Mammary epithelial cell (primary cell): ENCODE data around the gene NADK.

Source experiments
- EZH2 ChIP-seq: IDR thresholded peaks from 2 replicates; pipeline ENCODE4 v1.6.1; 2012; ENCODE audit warnings: low read length, inconsistent platforms, borderline replicate concordance
- TF ChIP-seq, protein P1 (sequence below), 2 donors: IDR thresholded peaks in 1 of 2; conservative IDR thresholded peaks in 1 of 2; 2 replicates each; pipeline ENCODE4 v1.5.1; 2011 to 2012; ENCODE audit warnings: inconsistent platforms in 2 of 2, low read length in 2 of 2, mild to moderate bottlenecking in 2 of 2, control low read depth in 1 of 2, low read depth in 1 of 2; ENCODE audit not compliant: insufficient read depth in 1 of 2; ENCODE audit errors: extremely low read depth in 1 of 2

DNA sequence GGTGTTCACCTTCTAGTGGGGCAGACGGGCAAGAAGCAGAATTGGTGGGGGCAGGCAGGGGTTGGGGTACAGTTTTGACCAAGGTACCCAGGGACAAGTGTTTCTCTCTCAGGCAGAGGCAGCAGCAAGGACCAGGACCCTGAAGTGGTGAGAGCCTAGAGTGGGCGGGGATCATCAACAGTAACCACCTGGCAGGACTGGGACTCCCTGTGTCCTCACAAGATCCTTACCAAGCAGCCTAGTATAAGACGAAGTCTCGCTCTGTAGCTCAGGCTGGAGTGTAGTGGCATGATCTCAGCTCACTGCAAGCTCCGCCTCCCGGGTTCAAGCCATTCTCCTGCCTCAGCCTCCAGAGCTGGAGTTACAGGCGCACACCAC lies 3.2 kb upstream of the NADK start:
- TF ChIP-seq, protein P1, sequence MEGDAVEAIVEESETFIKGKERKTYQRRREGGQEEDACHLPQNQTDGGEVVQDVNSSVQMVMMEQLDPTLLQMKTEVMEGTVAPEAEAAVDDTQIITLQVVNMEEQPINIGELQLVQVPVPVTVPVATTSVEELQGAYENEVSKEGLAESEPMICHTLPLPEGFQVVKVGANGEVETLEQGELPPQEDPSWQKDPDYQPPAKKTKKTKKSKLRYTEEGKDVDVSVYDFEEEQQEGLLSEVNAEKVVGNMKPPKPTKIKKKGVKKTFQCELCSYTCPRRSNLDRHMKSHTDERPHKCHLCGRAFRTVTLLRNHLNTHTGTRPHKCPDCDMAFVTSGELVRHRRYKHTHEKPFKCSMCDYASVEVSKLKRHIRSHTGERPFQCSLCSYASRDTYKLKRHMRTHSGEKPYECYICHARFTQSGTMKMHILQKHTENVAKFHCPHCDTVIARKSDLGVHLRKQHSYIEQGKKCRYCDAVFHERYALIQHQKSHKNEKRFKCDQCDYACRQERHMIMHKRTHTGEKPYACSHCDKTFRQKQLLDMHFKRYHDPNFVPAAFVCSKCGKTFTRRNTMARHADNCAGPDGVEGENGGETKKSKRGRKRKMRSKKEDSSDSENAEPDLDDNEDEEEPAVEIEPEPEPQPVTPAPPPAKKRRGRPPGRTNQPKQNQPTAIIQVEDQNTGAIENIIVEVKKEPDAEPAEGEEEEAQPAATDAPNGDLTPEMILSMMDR (conservative IDR thresholded peaks at IDR 0.05 in 1 of 2, IDR thresholded peaks at IDR 0.05 in 1 of 2; ENCODE audit: extremely low read depth in 1 of 2, insufficient read depth in 1 of 2, low read depth in 1 of 2, low read length in 2 of 2) = no peak
- TF ChIP-seq EZH2 = no peak
